ENCODE data around the gene ESYT3. TPM values are rescaled to one million over a fixed set of nuclear protein-coding genes. Genes with fewer than 3 reads are reported as not detected.
"Not testable (repeated sequence)": the region's sequence is repeated elsewhere in the genome, so short reads cannot be mapped to it uniquely, and the experiment has no call there.

Gene ESYT3
- total RNA-seq, 2 experiments from 2014 or later: 0.23 to 0.26 TPM

DNA sequence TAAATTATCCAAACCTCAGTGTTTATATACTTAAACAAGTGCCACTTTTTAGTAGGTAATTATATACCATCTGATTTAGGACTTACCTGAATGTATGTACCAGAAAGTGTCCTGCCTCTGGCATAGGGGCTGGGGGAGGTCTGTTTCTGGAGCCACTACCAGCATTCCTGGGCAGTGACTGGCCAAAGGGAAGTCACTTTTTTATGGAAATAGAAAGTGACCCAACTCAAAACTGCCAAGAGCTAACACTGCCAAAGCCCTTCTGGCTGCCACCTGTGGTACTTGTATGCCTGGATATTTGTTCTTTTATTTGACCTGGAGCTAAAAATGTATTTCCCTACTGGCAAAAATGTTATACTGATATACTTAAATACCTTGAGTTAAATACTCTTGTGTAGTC lies 42.7 kb downstream of the ESYT3 start:
- Mint-ChIP-seq H3K4me1 (no peaks in the 10 kb centered on the region), H3K27ac (no peak overlapping the region), H3K9me3 (ENCODE audit: low read depth) (no peaks in the 10 kb centered on the region), H3K27me3 (peaks cover 17% of the 10 kb centered on the region), H3K36me3 (no peaks in the 10 kb centered on the region), H3K4me3 (no peak overlapping the region)
- ATAC-seq: no peak
- CTCF ChIA-PET: no interaction called here
- no peak for DNase-seq

DNA sequence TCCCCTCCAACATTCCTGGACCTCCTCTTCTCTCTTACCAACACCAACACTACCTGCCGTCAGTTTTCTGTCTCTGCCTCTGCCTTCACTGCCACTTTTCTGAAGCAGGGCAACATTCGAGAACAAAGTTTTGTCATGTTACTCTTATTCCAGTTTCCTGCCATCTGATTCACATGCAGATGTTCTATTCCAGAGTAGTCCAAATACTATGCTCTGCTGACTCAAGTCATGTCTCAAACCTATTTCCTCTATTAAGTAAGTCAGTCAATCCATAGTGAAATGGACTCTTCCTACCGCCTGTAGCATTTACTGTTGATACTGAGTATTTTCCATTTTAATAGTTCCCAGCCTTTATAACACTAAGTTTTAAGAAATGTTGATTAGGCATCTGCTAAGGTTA lies 43.4 kb downstream of the ESYT3 start:
- Mint-ChIP-seq H3K27me3 (peaks cover 17% of the 10 kb centered on the region), H3K9me3 (ENCODE audit: low read depth) (no peaks in the 10 kb centered on the region), H3K4me3 (no peak overlapping the region), H3K27ac (no peak overlapping the region), H3K4me1 (no peaks in the 10 kb centered on the region), H3K36me3 (no peaks in the 10 kb centered on the region)
- no peak for ATAC-seq
- CTCF ChIA-PET: interaction anchor here (1.9 to 2.1 kb wide), 2 partner anchors 10 to 60 kb away, joined by 4 to 8 read pairs; no protein-coding TSS in a partner anchor
- DNase-seq: no peak

DNA sequence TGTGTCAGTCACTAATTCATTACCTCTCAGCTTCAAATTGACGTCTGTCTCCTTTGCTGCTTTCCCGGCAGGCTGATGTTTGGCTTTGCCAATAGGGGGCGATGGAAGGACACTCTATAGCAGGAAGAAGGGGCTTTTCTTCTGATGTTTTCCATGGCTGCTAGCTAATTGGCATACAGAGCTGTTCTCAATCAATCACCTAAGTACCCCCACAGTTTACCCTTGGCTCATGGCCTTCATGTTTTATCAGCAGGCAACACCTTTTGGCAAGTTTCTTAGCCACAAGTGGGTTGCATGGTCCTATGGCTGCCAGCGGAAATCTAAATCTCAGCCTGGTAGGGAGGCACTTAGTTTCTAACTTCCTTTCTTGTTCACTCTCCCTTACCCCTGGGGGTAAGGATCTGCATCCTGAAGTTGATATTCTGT lies 45.0 kb downstream of the ESYT3 start:
- ATAC-seq (peak; percentile 58), DNase-seq (peak; percentile 62)
- H3K27me3 Mint-ChIP-seq: peaks cover 21% of the 10 kb centered on the region
- CTCF ChIA-PET: interaction anchor here (0.6 to 2.1 kb wide), 13 partner anchors 9 to 456 kb away, joined by 3 to 12 read pairs (median 4); partner anchors contain the start of gene CEP70
- H3K4me3 Mint-ChIP-seq: no peak overlapping the region
- no peaks in the 10 kb centered on the region for H3K9me3 Mint-ChIP-seq (ENCODE audit: low read depth)
- no peaks in the 10 kb centered on the region for H3K4me1 Mint-ChIP-seq
- no peaks in the 10 kb centered on the region for H3K36me3 Mint-ChIP-seq
- H3K27ac Mint-ChIP-seq: no peak overlapping the region

DNA sequence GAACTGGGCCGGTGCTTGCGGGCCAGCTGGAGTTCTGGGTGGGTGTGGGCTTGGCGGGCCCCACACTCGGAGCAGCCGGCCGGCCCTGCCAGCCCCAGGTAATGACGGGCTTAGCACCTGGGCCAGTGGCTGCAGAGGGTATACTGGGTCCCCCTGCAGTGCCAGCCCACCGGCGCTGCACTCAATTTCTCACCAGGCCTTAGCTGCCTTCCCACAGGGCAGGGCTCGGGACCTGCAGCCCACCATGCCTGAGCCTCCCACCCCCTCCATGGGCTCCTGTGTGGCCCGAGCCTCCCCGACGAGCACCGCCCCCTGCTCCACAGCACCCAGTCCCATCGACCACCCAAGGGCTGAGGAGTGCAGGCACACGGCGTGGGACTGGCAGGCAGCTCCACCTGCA lies 50.3 kb downstream of the ESYT3 start:
- H3K36me3 Mint-ChIP-seq, H3K27ac Mint-ChIP-seq, CTCF ChIA-PET, H3K4me3 Mint-ChIP-seq, ATAC-seq, DNase-seq, H3K4me1 Mint-ChIP-seq: not testable (repeated sequence)
- peaks cover 15% of the 10 kb centered on the region for H3K27me3 Mint-ChIP-seq
- peaks cover 26% of the 10 kb centered on the region for H3K9me3 Mint-ChIP-seq (ENCODE audit: low read depth)

DNA sequence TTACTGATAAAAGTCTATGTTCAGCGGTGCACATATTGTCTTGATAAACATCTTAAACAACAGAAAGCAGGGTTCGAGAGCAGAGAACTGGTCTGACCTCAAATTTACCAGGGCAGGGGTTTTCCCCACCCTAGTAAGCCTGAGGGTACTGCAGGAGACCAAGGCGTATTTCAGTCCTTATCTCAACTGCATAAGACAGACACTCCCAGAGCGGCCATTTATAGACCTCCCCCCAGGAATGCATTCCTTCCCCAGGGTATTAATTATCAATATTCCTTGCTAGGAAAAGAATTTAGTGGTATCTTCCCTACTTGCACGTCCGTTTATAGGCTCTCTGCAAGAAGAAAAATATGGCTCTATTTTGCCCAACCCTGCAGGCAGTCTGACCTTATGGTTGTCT lies 52.2 kb downstream of the ESYT3 start:
- H3K36me3 Mint-ChIP-seq, H3K27me3 Mint-ChIP-seq, CTCF ChIA-PET, H3K27ac Mint-ChIP-seq, ATAC-seq, H3K4me3 Mint-ChIP-seq, H3K4me1 Mint-ChIP-seq, DNase-seq: not testable (repeated sequence)
- H3K9me3 Mint-ChIP-seq (ENCODE audit: low read depth): peaks cover 28% of the 10 kb centered on the region

DNA sequence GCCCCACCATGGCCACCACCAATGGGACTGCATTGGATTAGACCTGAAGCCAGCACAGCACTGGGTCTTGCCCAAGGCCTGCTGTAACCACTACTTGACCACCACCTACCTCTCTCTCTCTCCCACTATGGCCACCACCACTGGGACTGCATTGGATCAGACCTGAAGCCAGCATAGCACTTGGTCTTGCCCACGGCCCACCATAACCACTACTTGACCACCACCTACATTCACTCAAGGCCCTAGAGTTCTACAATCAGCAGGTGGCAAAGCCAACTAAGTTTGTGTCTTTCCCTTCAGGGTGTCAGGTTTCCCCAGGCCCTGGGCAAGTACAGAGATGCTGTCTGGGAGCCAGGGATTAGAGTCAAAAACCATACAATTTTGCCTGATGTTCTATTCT lies 57.6 kb downstream of the ESYT3 start:
- H3K36me3 Mint-ChIP-seq: peaks cover 7% of the 10 kb centered on the region
- no peak overlapping the region for H3K27ac Mint-ChIP-seq
- ATAC-seq (no peak), DNase-seq (no peak)
- CTCF ChIA-PET: no interaction called here
- peaks cover 9% of the 10 kb centered on the region for H3K4me1 Mint-ChIP-seq
- H3K9me3 Mint-ChIP-seq (ENCODE audit: low read depth): peaks cover 16% of the 10 kb centered on the region
- H3K27me3 Mint-ChIP-seq: peaks cover 5% of the 10 kb centered on the region
- no peak overlapping the region for H3K4me3 Mint-ChIP-seq

DNA sequence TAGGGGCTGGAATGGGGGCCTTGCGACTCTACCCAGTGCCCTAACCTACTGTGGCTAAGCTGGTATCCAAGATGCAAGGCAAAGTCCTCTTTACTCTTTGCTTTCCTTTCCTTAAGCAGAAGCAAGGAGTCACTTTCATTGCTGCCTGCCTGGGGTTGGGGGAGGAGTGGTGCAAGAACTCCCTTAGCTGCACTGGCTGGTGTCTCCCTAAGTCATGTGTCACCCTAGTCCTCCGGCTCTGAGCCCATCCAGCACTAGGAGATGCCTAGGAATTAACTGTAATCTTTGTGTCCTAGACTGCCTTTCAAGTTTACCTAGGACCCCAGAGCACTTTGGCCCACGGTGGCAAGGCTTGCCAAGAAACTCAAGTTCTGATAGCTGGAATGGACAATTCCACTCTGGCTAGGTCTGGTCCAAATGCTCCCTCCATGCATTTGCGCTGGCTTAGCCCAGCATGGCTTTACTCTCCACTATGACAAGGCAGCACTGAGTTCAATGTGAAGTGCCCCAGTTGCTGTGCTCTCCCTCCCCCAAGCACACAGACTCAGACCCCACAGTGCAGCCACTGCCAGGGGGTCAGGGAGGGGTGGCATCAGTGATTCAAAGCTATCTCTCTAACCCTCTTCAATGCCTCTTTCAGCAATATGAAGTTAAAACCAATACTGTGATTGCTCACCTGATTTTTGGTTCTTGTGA lies 58.7 kb downstream of the ESYT3 start:
- DNase-seq (no peak), ATAC-seq (no peak)
- Mint-ChIP-seq H3K4me1 (peaks cover 9% of the 10 kb centered on the region), H3K9me3 (ENCODE audit: low read depth) (peaks cover 8% of the 10 kb centered on the region), H3K27ac (no peak overlapping the region), H3K36me3 (peaks cover 7% of the 10 kb centered on the region), H3K27me3 (peaks cover 5% of the 10 kb centered on the region), H3K4me3 (no peak overlapping the region)
- CTCF ChIA-PET: no interaction called here

DNA sequence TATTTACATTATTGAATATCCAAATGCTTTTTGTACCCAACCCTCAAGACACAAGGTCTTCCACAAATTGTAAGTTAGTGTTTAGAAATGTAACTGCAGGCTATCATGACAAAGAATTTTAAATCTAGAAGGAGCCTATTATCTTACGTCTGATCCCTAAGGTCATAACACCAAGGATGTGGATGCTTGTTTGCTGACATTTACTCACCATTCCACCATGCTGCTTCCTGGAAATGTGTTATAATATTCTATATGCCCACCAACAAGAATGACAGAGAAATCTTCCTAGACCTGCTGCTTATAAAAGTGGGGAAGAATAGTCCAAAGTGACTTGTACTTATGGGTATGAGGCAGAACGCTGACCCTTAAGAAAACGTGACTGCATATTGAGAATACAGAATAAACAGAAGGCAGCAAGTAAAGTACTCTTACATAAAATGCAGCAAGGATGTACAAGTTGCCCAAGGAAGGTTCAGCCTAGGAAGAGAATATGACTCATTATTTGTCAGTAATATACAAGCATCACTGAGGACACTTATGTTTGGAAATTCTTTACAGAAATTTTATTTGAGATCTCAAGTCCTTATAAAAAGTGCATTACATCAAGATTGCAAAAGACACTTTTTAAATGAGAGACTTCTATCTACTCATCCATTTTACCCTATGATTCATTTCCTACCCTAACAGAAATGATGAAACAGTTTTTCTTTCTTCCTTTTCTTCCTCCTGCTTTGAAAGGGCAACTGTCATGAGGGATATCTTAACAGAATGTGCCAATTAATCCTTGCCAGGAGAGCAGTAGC lies 59.6 kb downstream of the ESYT3 start:
- Mint-ChIP-seq H3K4me3 (no peak overlapping the region), H3K27ac (no peak overlapping the region), H3K27me3 (peaks cover 5% of the 10 kb centered on the region), H3K9me3 (ENCODE audit: low read depth) (peaks cover 5% of the 10 kb centered on the region), H3K36me3 (peaks cover 6% of the 10 kb centered on the region), H3K4me1 (peaks cover 9% of the 10 kb centered on the region)
- CTCF ChIA-PET: no interaction called here
- no peak for DNase-seq
- ATAC-seq: no peak

DNA sequence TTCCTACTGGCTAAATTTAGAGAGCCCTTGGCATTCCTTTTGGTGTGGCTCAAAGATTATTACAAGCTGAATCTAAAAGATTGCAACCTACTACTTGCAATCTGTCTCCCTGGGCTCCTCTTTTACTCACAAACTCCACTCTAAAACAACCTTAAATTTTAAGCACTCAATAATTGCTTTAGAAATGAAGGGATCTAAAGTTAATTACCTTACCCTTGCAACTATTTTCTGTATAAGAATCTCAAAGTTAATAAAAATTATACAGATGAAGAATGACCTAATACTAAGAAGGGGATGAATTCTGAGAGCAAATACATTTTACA lies 60.2 kb downstream of the ESYT3 start:
- Mint-ChIP-seq H3K9me3 (ENCODE audit: low read depth) (peaks cover 2% of the 10 kb centered on the region), H3K4me1 (peaks cover 9% of the 10 kb centered on the region), H3K4me3 (no peak overlapping the region), H3K36me3 (peaks cover 5% of the 10 kb centered on the region), H3K27me3 (peaks cover 5% of the 10 kb centered on the region), H3K27ac (no peak overlapping the region)
- CTCF ChIA-PET: no interaction called here
- DNase-seq (no peak), ATAC-seq (no peak)

DNA sequence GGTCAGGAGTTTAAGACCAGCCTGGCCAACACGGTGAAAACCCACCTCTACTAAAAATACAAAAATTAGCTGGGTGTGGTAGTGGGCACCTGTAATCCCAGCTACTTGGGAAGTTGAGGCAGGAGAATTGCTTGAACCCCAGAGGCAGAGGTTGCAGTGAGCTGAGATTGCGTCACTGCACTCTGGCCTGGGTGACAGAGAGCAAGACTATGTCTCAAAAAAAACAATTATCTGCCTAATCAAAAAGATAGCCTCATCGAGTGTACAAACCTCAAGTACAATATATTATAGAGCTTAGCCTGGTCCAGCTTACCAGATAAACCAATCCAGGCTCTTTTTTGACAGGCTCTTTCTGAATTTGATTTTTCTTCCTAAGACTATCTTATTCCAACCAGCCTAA lies 61.2 kb downstream of the ESYT3 start:
- H3K4me3 Mint-ChIP-seq; H3K27me3 Mint-ChIP-seq; ATAC-seq; H3K27ac Mint-ChIP-seq; DNase-seq; CTCF ChIA-PET; H3K9me3 Mint-ChIP-seq (ENCODE audit: low read depth); H3K4me1 Mint-ChIP-seq; H3K36me3 Mint-ChIP-seq: not testable (repeated sequence)

DNA sequence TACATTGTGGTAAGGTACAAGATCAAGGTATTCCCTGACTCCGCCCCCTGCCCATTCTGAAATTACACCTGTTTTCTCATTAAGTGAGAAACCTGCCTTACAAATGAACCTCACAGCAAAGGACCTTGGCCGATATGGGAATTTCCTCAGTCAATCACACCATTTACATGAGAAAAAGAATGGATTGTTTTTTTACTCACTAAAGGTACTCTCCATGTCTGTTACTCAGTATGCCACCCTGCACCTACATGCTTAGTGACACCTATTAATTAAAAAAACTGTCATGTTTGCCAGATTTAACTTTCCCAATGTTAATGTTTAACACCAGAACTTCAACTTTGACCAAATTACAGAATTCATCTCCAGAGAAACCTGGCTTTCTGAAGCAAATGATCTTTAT lies 62.0 kb downstream of the ESYT3 start:
- Mint-ChIP-seq H3K4me3 (no peak overlapping the region), H3K36me3 (peaks cover 6% of the 10 kb centered on the region), H3K9me3 (ENCODE audit: low read depth) (no peaks in the 10 kb centered on the region), H3K27me3 (no peaks in the 10 kb centered on the region), H3K4me1 (peaks cover 9% of the 10 kb centered on the region), H3K27ac (no peak overlapping the region)
- CTCF ChIA-PET: no interaction called here
- ATAC-seq: no peak
- DNase-seq: no peak

DNA sequence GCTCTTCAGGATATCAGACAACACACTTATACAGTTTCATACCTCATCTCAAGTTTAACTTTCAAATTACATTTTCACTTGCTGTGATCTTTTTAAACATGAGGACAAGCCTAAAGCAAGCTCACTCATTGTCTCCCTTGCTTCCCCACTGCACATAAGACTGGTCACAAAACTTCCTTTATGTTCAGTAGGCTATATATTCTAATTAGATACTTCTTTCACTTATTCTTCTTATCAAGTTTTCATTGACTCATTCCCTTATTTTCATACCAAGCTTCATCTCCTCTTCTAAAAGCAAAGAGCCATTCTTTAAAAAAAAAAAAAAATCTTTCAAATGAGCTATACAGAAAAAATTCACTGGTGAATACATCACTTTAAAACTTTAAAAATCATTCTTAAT lies 62.6 kb downstream of the ESYT3 start:
- DNase-seq (no peak), ATAC-seq (no peak)
- H3K36me3 Mint-ChIP-seq: peaks cover 5% of the 10 kb centered on the region
- H3K4me1 Mint-ChIP-seq: peaks cover 9% of the 10 kb centered on the region
- no peak overlapping the region for H3K4me3 Mint-ChIP-seq
- CTCF ChIA-PET: no interaction called here
- no peaks in the 10 kb centered on the region for H3K27me3 Mint-ChIP-seq
- H3K27ac Mint-ChIP-seq: no peak overlapping the region
- no peaks in the 10 kb centered on the region for H3K9me3 Mint-ChIP-seq (ENCODE audit: low read depth)

DNA sequence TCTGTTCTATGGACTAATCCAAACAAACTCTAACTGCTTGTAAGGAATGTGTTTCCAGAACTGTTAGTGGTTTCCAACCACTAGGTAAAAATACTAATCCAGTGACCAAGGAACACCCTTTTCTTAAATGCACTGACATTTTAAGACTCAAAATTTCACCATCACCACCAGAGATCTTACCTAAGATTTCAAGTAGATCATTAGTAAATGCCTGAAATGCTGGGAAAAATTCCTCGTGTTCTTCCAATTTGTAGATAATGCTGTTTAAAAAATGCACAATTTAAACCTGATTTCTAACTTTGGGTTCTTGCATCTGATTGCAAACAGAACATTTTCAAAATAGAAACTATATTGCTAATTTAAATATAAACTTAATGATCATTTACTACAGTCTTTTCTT lies 63.4 kb downstream of the ESYT3 start:
- ATAC-seq (no peak), DNase-seq (no peak)
- Mint-ChIP-seq H3K27ac (no peak overlapping the region), H3K4me1 (peaks cover 9% of the 10 kb centered on the region), H3K9me3 (ENCODE audit: low read depth) (no peaks in the 10 kb centered on the region), H3K36me3 (peaks cover 5% of the 10 kb centered on the region), H3K4me3 (no peak overlapping the region), H3K27me3 (no peaks in the 10 kb centered on the region)
- CTCF ChIA-PET: no interaction called here

DNA sequence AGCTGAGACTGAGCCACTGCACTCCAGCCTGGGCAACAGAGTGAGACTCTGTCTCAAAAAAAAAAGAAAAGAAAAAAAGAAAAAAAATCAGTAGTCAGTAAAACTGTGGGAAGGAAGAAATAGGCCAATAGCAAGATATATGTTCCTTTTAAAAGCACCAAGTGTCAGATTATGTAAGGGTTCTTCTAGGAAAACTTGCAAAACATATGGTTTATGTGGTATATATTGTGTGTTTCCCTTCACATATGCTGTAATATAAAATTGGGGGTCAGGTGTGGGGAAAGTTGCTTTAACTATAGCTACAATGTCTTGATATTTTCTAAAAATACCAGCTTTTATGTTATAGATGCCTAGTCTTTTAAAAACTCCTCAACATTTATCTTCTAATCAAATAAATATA lies 64.6 kb downstream of the ESYT3 start:
- Mint-ChIP-seq H3K36me3 (peaks cover 5% of the 10 kb centered on the region), H3K27ac (no peak overlapping the region), H3K4me3 (no peak overlapping the region), H3K27me3 (no peaks in the 10 kb centered on the region), H3K9me3 (ENCODE audit: low read depth) (no peaks in the 10 kb centered on the region), H3K4me1 (peaks cover 6% of the 10 kb centered on the region)
- CTCF ChIA-PET: interaction anchor here (1.0 kb wide), 1 partner anchor 14 kb away, joined by 3 read pairs; no protein-coding TSS in a partner anchor
- DNase-seq (no peak), ATAC-seq (no peak)

Data from activated CD8-positive, alpha-beta memory T cell treated with anti-CD3 and anti-CD28 coated beads, Interleukin-2, amount 10 ng/mL, durations not matched to agents 7 days and 5 days (primary cell).